A549 (cell line): ENCODE data around the gene CAMKK2. TPM values are rescaled to one million over a fixed set of nuclear protein-coding genes. Genes with fewer than 3 reads are reported as not detected.
"Not testable (repeated sequence)": the region's sequence is repeated elsewhere in the genome, so short reads cannot be mapped to it uniquely, and the experiment has no call there.

Experiments used
- ATAC-seq, 2 experiments: fragments of 200-7000 bp in 1 of 2; fragments of >200 bp in 1 of 2; cut with Nextera tagmentation in 1 of 2; cut with Tn5 transposase in 1 of 2; 3 replicates each; pipeline versions ENCODE4 v1.8.0 to v1.9.1; 2018 to 2020; ENCODE audit warnings: mild to moderate bottlenecking in 1 of 2, moderate library complexity in 1 of 2
- CTCF ChIA-PET: fragments of 300-600 bp; sonication (Branson Sonifier 250); formaldehyde crosslinking; extraction: SDS; loops from one replicate; lab custom pipeline; 2021; ENCODE audit warnings: antibody characterized with exemption, inconsistent platforms; lab: Yijun Ruan, JAX
- POLR2A ChIA-PET: fragments of 350-600 bp; formaldehyde crosslinking; extraction: SDS; loops from one replicate; lab custom pipeline; 2021; ENCODE audit warnings: antibody characterized with exemption, inconsistent platforms; lab: Yijun Ruan, JAX
- DNase-seq, 2 experiments: peaks; one replicate each; pipeline versions ENCODE4 v3.0.0 to v3.0.0-alpha.2; 2011 to 2016; ENCODE audit warnings: low read depth in 1 of 2, low spot score in 1 of 2
- FAIRE-seq: peaks from 2 replicates; lab custom pipeline; 2011; peaks lifted over from hg19 to GRCh38; lab: Jason Lieb, UNC
- H3K27ac ChIP-seq, 2 experiments: fragments of >200 bp; sonication (Bioruptor Twin); formaldehyde crosslinking; 3 replicates each; pipeline ENCODE4 v1.5.1; 2016 to 2017
- H3K4me1 ChIP-seq: fragments of >200 bp; sonication (Bioruptor Twin); formaldehyde crosslinking; 3 replicates; pipeline ENCODE4 v1.6.1; 2016
- H3K4me2 ChIP-seq: fragments of >200 bp; sonication (Bioruptor Twin); formaldehyde crosslinking; 3 replicates; pipeline ENCODE4 v1.6.1; 2016
- H3K4me3 ChIP-seq: fragments of >200 bp; sonication (Bioruptor Twin); formaldehyde crosslinking; 3 replicates; pipeline ENCODE4 v1.5.1; 2016
- H3K9me3 ChIP-seq: fragments of >200 bp; sonication (Bioruptor Twin); formaldehyde crosslinking; 3 replicates; pipeline ENCODE4 v1.6.1; 2016
- CBX2 ChIP-seq: fragments of 200-600 bp; sonication (generic); IDR thresholded peaks from 2 replicates; pipeline ENCODE4 v1.6.1; 2016; ENCODE audit warnings: low read depth, mild to moderate bottlenecking, borderline replicate concordance
- EHMT2 ChIP-seq: fragments of 200-600 bp; sonication (generic); IDR thresholded peaks from 2 replicates; pipeline ENCODE4 v1.6.1; 2016; ENCODE audit warnings: antibody characterized with exemption, low read depth, mild to moderate bottlenecking, moderate library complexity
- EP300 ChIP-seq, 2 experiments: fragments of >200 bp; sonication (Bioruptor Twin); formaldehyde crosslinking; IDR thresholded peaks; 2 replicates in 1 of 2; 3 replicates in 1 of 2; pipeline ENCODE4 v1.6.1; 2016 to 2017
- HOXA7 ChIP-seq: fragments of 250-450 bp; sonication (Bioruptor Pico); IDR thresholded peaks from 2 replicates; pipeline ENCODE4 v1.5.0; 2020; ENCODE audit warnings: mild to moderate bottlenecking, moderate library complexity
- JUN ChIP-seq, 2 experiments: fragments of >200 bp; sonication (Bioruptor Twin); formaldehyde crosslinking; IDR thresholded peaks; 2 replicates in 1 of 2; 3 replicates in 1 of 2; pipeline ENCODE4 v1.6.1; 2016 to 2017
- KDM1A ChIP-seq: fragments of 200-600 bp; sonication (generic); IDR thresholded peaks from 2 replicates; pipeline ENCODE4 v1.6.1; 2016; ENCODE audit warnings: low read depth, mild to moderate bottlenecking
- KDM5A ChIP-seq: fragments of 200-600 bp; sonication (generic); IDR thresholded peaks from 2 replicates; pipeline ENCODE4 v1.6.1; 2016; ENCODE audit warnings: antibody characterized with exemption, mild to moderate bottlenecking
- MAZ ChIP-seq: fragments of 150-350 bp; IDR thresholded peaks from 2 replicates; pipeline ENCODE4 v1.6.1; 2014; ENCODE audit warnings: antibody characterized with exemption, low read depth, low read length, borderline replicate concordance
- MYC ChIP-seq: IDR thresholded peaks from 2 replicates; pipeline ENCODE4 v1.6.1; 2012; ENCODE audit warnings: mild to moderate bottlenecking, inconsistent platforms, low read length, improper control_type of control experiment, borderline replicate concordance
- POLR2AphosphoS2 ChIP-seq: conservative IDR thresholded peaks from 2 replicates; pipeline ENCODE4 v1.6.1; 2012; ENCODE audit warnings: low read length, improper control_type of control experiment, inconsistent platforms
- RNF2 ChIP-seq: fragments of 200-600 bp; sonication (generic); IDR thresholded peaks from 2 replicates; pipeline ENCODE4 v1.6.1; 2016; ENCODE audit warnings: low read depth, mild to moderate bottlenecking, antibody characterized with exemption, moderate library complexity, borderline replicate concordance
- TP53 ChIP-seq: fragments of 250-450 bp; sonication (Bioruptor Pico); IDR thresholded peaks from 2 replicates; pipeline ENCODE4 v1.5.0; 2021; ENCODE audit warnings: mild to moderate bottlenecking, moderate library complexity
- ZFP36 ChIP-seq: fragments of 450-650 bp; IDR thresholded peaks from 2 replicates; pipeline ENCODE4 v1.6.1; 2014; ENCODE audit warnings: borderline replicate concordance; ENCODE audit not compliant: partially characterized antibody
- WGBS: methylation state at CpG from one replicate; pipeline ENCODE4 v1.1.6; 2017; ENCODE audit errors: missing lambda C conversion rate; 5-methylcytosine and 5-hydroxymethylcytosine counted together
- polyA plus RNA-seq, 4 experiments: library from polyadenylated mRNA; depleted of rRNA in 3 of 4; stranded (reverse); fragments of >200 nt; fragmentation: RNase III in 1 of 4; extraction: RNeasy Plus Mini Kit Qiagen cat#74134 plus additional on column Dnase treatment in 1 of 4; gene quantifications; 2 replicates in 3 of 4; 3 replicates in 1 of 4; pipeline ENCODE4 v1.2.3, GENCODE V29; 2011 to 2017
- TF ChIP-seq, protein P1 (sequence below): IDR thresholded peaks from 2 replicates; pipeline ENCODE4 v1.6.1; 2012
- TF ChIP-seq, protein P2 (sequence below): fragments of 250-450 bp; sonication (Bioruptor Pico); IDR thresholded peaks from 2 replicates; pipeline ENCODE4 v1.5.0; 2021; ENCODE audit warnings: mild to moderate bottlenecking, moderate library complexity, borderline replicate concordance
- TF ChIP-seq, protein P3 (sequence below): IDR thresholded peaks from 2 replicates; pipeline ENCODE4 v1.6.1; 2012; ENCODE audit warnings: low read depth, borderline replicate concordance
- TF ChIP-seq, protein P4 (sequence below): IDR thresholded peaks from 2 replicates; pipeline ENCODE4 v1.6.1; 2012
- TF ChIP-seq, protein P5 (sequence below): fragments of >200 bp; sonication (Bioruptor Twin); formaldehyde crosslinking; IDR thresholded peaks from 3 replicates; pipeline ENCODE4 v1.5.1; 2016
- TF ChIP-seq, protein P6 (sequence below): fragments of 200-600 bp; sonication (generic); IDR thresholded peaks from 2 replicates; pipeline ENCODE4 v1.6.1; 2016; ENCODE audit warnings: antibody characterized with exemption, mild to moderate bottlenecking, moderate library complexity
- TF ChIP-seq, protein P7 (sequence below): fragments of 150-350 bp; IDR thresholded peaks from 2 replicates; pipeline ENCODE4 v1.6.1; 2014; ENCODE audit warnings: low read depth, mild to moderate bottlenecking, low read length

The CAMKK2 gene
- polyA plus RNA-seq, 2 of the 4 experiments (the other 2 are of a cell fraction) = 15.3 to 24.8 TPM

DNA sequence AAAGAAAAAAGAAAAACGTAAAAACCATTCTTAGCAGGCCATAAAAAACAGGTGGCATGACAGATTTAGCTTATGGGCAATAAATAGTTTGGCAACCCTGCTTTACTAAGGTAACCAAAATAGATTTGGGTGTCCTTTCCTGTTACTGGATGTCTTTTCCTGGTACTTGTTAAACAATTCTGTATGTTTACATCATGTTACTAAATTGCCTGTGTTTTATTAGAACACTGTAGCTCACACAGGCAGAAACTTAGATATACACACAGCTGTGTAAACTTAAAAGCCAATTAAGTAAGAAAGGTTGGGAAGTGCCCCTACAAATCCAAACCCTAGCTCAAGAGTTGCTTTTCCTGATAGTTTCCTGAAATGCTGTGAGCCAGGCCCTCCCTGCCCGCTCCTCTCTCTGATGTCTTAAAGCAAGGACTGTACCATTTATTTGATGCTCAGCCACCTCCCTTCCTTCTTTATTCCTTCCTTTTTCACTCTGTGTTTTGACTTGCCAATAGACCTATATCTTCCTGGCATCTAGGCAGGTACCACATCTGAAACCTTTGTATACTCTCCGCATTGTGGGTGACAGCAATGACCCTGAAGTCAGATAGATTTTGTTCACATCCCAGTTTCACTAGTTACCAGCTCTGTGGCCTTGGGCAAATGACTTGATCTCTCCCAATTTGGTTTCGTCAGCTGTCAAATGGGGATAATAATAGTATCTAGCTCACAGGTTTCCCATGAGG, 3.7 kb upstream of the CAMKK2 start:
- no peak for FAIRE-seq
- H3K9me3 ChIP-seq = no peaks in the 10 kb centered on the region
- TF ChIP-seq CBX2 = no peak
- TF ChIP-seq, protein P1, sequence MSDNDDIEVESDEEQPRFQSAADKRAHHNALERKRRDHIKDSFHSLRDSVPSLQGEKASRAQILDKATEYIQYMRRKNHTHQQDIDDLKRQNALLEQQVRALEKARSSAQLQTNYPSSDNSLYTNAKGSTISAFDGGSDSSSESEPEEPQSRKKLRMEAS = no peak
- no peak for TF ChIP-seq MYC
- TF ChIP-seq KDM1A = no peak
- TF ChIP-seq, protein P2, sequence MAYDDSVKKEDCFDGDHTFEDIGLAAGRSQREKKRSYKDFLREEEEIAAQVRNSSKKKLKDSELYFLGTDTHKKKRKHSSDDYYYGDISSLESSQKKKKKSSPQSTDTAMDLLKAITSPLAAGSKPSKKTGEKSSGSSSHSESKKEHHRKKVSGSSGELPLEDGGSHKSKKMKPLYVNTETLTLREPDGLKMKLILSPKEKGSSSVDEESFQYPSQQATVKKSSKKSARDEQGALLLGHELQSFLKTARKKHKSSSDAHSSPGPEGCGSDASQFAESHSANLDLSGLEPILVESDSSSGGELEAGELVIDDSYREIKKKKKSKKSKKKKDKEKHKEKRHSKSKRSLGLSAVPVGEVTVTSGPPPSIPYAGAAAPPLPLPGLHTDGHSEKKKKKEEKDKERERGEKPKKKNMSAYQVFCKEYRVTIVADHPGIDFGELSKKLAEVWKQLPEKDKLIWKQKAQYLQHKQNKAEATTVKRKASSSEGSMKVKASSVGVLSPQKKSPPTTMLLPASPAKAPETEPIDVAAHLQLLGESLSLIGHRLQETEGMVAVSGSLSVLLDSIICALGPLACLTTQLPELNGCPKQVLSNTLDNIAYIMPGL = no peak
- TF ChIP-seq, all 56 proteins: peak for 0
- no peak for DNase-seq
- H3K4me3 ChIP-seq = no peak overlapping the region
- ChIA-PET POLR2A (no interaction called here), CTCF (interaction anchor here (1.0 to 1.4 kb wide), 3 partner anchors 12 to 143 kb away, joined by 3 read pairs; no protein-coding TSS in a partner anchor)
- peaks cover 8% of the 10 kb centered on the region for H3K4me1 ChIP-seq
- no peak for ATAC-seq
- 76% methylated on average over 4 of the region's 4 CpGs for WGBS
- H3K4me2 ChIP-seq = no peak overlapping the region
- no peak overlapping the region for H3K27ac ChIP-seq

DNA sequence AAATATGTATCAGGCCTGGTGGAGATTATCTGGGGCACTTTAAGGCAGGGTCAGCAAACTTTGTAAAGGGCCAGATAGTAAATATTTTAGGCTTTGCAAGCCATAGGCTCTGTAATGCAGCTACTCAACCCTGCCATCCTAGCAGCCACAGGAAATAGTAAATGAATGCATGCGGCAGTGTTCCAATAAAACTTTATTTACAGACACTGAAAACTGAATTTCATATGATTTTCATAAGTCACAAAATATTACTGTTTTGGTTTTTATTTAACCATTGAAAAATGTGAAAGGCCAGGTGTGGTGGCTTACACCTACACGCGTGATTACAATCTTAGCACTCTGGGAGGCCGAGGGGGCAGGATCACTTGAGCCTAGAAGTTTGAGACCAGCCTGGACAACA, 3.2 kb upstream of the CAMKK2 start:
- Histone ChIP-seq H3K9me3 (no peaks in the 10 kb centered on the region), H3K4me1 (peaks cover 13% of the 10 kb centered on the region), H3K4me3 (no peak overlapping the region), H3K4me2 (no peak overlapping the region), H3K27ac (no peak overlapping the region)
- ChIA-PET CTCF (interaction anchor here (1.0 to 1.4 kb wide), 2 partner anchors 12 to 144 kb away, joined by 3 read pairs; no protein-coding TSS in a partner anchor), POLR2A (no interaction called here)
- DNase-seq (no peak), ATAC-seq (no peak), FAIRE-seq (no peak)
- TF ChIP-seq, protein P3, sequence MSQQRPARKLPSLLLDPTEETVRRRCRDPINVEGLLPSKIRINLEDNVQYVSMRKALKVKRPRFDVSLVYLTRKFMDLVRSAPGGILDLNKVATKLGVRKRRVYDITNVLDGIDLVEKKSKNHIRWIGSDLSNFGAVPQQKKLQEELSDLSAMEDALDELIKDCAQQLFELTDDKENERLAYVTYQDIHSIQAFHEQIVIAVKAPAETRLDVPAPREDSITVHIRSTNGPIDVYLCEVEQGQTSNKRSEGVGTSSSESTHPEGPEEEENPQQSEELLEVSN = no peak
- TF ChIP-seq, protein P4, sequence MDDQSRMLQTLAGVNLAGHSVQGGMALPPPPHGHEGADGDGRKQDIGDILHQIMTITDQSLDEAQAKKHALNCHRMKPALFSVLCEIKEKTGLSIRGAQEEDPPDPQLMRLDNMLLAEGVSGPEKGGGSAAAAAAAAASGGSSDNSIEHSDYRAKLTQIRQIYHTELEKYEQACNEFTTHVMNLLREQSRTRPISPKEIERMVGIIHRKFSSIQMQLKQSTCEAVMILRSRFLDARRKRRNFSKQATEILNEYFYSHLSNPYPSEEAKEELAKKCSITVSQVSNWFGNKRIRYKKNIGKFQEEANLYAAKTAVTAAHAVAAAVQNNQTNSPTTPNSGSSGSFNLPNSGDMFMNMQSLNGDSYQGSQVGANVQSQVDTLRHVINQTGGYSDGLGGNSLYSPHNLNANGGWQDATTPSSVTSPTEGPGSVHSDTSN = no peak
- TF ChIP-seq HOXA7 (no peak), POLR2AphosphoS2 (no peak), RNF2 (no peak), TP53 (CRISPR knock-in tag) (no peak), EHMT2 (no peak), EP300 (IDR thresholded peaks at IDR 0.05) (no peak), MAZ (no peak), ZFP36 (no peak), KDM5A (no peak), JUN (IDR thresholded peaks at IDR 0.05) (no peak)
- TF ChIP-seq, protein P5, sequence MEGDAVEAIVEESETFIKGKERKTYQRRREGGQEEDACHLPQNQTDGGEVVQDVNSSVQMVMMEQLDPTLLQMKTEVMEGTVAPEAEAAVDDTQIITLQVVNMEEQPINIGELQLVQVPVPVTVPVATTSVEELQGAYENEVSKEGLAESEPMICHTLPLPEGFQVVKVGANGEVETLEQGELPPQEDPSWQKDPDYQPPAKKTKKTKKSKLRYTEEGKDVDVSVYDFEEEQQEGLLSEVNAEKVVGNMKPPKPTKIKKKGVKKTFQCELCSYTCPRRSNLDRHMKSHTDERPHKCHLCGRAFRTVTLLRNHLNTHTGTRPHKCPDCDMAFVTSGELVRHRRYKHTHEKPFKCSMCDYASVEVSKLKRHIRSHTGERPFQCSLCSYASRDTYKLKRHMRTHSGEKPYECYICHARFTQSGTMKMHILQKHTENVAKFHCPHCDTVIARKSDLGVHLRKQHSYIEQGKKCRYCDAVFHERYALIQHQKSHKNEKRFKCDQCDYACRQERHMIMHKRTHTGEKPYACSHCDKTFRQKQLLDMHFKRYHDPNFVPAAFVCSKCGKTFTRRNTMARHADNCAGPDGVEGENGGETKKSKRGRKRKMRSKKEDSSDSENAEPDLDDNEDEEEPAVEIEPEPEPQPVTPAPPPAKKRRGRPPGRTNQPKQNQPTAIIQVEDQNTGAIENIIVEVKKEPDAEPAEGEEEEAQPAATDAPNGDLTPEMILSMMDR = no peak
- TF ChIP-seq, protein P6, sequence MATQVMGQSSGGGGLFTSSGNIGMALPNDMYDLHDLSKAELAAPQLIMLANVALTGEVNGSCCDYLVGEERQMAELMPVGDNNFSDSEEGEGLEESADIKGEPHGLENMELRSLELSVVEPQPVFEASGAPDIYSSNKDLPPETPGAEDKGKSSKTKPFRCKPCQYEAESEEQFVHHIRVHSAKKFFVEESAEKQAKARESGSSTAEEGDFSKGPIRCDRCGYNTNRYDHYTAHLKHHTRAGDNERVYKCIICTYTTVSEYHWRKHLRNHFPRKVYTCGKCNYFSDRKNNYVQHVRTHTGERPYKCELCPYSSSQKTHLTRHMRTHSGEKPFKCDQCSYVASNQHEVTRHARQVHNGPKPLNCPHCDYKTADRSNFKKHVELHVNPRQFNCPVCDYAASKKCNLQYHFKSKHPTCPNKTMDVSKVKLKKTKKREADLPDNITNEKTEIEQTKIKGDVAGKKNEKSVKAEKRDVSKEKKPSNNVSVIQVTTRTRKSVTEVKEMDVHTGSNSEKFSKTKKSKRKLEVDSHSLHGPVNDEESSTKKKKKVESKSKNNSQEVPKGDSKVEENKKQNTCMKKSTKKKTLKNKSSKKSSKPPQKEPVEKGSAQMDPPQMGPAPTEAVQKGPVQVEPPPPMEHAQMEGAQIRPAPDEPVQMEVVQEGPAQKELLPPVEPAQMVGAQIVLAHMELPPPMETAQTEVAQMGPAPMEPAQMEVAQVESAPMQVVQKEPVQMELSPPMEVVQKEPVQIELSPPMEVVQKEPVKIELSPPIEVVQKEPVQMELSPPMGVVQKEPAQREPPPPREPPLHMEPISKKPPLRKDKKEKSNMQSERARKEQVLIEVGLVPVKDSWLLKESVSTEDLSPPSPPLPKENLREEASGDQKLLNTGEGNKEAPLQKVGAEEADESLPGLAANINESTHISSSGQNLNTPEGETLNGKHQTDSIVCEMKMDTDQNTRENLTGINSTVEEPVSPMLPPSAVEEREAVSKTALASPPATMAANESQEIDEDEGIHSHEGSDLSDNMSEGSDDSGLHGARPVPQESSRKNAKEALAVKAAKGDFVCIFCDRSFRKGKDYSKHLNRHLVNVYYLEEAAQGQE = no peak
- TF ChIP-seq, protein P1 = no peak
- TF ChIP-seq, protein P7, sequence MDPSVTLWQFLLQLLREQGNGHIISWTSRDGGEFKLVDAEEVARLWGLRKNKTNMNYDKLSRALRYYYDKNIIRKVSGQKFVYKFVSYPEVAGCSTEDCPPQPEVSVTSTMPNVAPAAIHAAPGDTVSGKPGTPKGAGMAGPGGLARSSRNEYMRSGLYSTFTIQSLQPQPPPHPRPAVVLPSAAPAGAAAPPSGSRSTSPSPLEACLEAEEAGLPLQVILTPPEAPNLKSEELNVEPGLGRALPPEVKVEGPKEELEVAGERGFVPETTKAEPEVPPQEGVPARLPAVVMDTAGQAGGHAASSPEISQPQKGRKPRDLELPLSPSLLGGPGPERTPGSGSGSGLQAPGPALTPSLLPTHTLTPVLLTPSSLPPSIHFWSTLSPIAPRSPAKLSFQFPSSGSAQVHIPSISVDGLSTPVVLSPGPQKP = no peak
- 87% methylated on average over 4 of the region's 4 CpGs for WGBS

DNA sequence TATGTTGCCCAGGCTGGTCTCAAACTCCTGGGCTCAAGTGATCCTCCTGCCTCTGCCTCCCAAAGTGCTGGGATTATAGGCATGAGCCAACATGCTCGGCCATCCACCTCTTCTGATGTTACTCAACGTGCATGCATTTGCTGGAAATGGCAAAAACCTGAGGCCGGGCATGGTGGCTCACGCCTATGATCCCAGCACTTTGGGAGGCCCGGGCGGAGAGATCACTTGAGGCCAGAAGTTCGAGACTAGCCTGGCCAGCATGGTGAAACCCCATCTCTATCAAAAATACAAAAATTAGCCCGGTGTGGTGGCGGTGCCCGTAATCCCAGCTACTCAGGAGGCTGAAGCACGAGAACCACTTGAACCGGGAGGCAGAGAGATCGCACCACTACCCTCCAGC, 1.9 kb upstream of the CAMKK2 start:
- FAIRE-seq, H3K27ac ChIP-seq, DNase-seq, H3K4me3 ChIP-seq, H3K9me3 ChIP-seq, H3K4me2 ChIP-seq, ATAC-seq, POLR2A ChIA-PET: not testable (repeated sequence)
- peaks cover 13% of the 10 kb centered on the region for H3K4me1 ChIP-seq
- CTCF ChIA-PET = interaction anchor here (1.1 to 1.3 kb wide), 2 partner anchors 22 to 36 kb away, joined by 3 to 4 read pairs; no protein-coding TSS in a partner anchor
- 93% methylated on average over 13 of the region's 13 CpGs for WGBS
